HG03521 (cell line): Measurements from ENCODE around the gene HAPSTR1.

Experiments used
- ATAC-seq: cut with Tn5 transposase; IDR thresholded peaks from one replicate; pipeline ENCODE4 v1.9.1; 2021; ENCODE audit warnings: mild to moderate bottlenecking, moderate library complexity; ENCODE audit not compliant: unreplicated experiment

The HAPSTR1 gene

DNA sequence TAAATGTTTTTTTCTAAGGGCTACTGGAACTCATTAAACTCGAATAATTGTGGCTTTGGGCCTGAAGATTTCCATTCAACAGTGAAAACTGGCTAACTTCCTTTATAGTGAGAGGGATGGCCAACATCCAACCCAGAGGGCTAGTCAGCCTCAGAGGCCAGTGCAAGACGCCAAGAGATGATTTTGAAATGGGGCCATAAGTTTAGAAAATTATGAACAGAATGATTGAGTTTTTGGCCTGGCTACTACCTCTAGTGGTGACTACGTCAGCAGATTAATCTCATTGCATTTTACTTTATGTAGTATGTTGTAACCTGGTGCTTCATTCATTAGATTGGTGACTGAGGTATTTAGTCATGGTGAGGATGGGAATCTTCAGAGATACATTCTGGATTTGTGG, 28.4 kb downstream of the HAPSTR1 start:
- ATAC-seq = no peak

DNA sequence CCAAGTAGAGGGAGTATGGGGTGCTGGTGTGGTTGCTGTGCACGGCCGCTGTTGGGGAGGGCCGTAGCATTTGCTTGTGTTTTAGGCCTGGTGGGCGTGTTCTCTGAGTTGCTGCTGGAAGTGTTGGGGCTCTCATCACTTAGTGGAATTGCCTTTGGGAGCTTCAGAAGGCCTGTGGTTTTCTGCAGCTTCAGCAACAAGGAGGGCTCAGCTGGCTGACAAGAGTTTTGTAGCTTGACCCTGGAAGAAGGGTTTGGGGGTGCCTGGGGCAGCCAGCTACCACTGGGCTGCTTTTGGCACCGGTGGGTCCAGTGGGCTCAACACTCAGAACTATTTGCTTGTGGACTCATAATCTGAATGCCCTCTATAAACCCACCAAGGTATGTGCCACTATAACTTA, 30.9 kb downstream of the HAPSTR1 start:
- ATAC-seq = no peak

DNA sequence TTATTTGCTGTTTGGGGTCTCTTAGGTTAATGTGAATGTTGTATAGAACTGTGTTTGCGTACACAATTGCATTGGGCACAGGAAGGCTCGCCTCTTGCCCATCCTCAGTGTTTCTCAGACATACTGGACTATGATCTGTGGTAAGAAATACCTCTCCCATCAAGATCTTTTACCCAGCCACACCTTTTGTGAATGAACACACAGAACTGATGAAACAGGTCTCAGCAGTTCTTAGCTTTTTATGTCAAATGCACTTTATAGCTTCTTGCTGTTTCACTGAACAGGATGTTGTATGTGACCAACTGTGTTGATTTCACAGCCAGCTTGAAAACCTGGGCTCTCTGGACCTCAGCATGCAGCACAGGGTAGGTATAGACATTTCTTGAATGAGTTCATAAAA, 31.5 kb downstream of the HAPSTR1 start:
- no peak for ATAC-seq

DNA sequence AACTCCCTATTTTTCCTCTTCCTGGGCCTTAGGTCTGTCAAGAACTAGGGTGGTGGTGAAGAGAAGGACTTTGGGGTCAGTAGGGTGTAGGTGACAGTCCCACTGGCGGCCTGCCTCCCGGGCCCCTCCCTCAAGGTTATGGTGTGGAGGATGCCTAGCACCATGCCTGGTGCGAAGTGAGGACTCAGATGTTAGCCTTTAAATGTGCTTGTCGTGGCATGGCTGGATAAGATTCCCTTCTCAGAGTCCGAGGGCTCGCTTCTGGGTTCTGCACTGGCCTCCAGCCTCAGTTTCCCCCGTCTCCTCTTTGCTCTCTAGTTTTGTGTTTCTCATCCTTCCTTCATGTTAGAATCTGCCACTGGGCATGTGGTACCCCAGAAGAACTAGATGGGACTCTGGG, 32.0 kb downstream of the HAPSTR1 start:
- no peak for ATAC-seq

DNA sequence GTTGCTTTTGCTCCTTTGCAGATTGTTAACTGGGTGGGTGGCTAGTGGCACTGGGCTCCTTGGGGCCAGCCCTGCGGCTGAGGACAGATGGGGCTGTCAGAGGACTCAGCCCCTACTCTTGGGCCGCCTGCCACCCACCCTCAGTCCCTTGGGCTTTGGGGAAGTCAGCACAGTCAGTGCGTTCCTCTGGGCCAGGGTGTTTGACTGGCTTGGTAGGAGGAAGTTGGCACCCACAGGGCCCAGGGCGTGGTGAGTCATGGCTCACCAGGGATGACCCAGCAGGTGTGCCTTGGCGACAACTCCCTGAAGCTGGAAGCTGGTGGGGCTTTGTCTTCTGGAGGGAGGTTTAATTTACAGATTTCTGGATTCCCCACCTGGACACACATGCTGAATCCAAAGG, 32.4 kb downstream of the HAPSTR1 start:
- no peak for ATAC-seq

DNA sequence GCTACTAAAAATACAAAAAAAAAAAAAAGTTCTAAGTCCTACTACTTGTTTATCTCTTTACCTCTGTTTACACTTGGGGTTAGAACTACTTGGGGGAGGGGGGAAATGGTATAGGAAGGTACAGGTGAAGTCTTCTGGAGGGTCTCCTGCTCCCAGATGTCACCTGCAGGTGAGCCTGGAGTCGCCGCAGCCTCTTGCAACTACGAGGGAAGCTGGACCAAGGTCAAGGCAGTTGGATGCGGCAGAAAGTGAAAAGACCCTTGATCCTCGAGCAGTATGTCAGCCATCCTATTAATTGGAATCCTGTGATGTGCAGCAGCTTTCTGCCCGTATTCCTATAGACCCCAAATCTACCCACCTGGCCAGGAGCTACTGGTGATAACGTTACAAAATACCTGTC, 33.0 kb downstream of the HAPSTR1 start:
- no peak for ATAC-seq

DNA sequence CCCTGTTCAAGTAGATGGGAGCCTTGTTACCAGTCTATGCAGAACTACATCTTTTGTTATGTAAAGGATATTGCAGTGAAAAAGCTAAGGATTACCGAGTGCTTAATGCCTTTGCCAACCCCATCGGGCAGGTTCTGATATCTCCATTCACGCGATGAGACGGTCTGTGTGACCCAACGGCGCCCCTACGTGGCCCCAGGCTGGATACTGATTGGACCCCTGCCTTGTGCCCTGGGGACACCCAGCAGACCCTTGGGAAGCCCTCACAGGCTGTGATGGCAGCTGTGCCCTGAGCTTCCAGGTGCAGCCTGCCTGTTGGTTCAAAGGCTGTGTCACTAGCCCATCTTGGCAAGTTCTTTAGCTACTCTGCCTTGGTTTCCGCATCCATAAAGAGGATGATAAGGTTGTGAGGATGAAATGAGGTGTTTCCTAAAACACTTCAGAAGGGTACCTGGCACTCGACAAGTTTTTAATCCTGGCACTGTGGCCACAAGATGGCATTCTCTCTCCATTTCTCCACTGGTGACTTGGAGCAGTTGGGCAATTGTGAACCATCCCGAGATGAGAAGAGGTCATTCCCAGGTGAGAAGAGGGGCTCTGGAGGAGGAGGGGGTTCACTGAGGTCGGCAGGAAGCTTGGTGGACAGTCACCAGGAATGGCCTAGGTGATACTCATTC, 33.6 kb downstream of the HAPSTR1 start:
- no peak for ATAC-seq

DNA sequence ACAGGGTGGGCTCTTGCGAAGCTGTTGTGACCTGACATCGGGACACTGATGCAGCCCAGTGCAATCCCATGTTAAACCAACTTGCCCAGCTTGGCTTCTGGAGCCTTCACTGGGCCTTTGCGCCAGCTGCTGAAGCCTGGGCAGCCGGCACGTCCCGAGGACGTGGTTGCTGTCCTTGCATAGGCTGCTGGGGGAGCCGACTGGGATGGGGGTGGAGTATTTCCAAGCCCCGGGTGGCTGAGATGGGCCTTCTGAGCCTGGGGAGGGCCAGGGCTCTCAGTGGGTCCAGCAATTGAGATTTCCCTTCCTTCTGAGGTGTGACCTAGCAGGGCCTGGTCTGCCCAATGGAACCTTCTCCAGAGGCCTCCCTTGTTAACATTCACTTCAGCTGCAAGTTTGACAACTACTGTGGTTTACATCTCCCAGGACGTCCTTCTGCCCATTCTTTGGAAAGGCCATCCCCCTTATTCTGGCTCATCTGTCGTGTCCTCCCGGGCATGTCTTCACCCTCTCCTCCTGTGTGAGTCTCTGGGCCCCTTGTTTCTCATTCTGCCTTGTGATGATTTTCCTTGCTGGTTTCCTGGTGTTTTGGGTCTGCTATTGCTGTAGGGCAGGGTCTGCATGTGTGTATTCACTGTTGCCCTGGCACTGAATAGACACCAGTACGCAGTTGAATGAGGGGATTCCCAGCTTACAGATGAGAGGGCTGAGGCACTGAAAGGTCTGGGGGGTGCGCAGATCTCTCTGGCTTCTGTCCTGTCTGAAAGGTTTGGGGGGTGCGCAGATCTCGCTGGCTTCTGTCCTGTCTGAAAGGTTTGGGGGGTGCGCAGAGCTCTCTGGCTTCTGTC, 34.4 kb downstream of the HAPSTR1 start:
- ATAC-seq = no peak

DNA sequence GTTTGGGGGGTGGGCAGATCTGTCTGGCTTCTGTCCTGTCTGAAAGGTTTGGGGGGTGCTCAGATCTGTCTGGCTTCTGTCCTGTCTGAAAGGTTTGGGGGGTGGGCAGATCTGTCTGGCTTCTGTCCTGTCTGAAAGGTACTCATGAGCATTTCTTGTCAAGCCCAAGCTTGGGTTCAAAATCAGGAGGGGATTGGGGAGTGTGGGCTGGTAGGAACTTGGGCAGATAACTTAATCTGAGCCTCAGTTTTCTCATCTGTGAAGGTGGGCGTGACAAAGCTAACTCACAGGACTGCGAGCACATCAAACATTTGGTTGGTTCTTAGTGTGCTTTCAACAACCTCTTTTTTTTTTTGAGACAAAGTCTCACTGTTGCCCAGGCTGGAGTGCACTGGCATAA, 35.2 kb downstream of the HAPSTR1 start:
- ATAC-seq = no peak

DNA sequence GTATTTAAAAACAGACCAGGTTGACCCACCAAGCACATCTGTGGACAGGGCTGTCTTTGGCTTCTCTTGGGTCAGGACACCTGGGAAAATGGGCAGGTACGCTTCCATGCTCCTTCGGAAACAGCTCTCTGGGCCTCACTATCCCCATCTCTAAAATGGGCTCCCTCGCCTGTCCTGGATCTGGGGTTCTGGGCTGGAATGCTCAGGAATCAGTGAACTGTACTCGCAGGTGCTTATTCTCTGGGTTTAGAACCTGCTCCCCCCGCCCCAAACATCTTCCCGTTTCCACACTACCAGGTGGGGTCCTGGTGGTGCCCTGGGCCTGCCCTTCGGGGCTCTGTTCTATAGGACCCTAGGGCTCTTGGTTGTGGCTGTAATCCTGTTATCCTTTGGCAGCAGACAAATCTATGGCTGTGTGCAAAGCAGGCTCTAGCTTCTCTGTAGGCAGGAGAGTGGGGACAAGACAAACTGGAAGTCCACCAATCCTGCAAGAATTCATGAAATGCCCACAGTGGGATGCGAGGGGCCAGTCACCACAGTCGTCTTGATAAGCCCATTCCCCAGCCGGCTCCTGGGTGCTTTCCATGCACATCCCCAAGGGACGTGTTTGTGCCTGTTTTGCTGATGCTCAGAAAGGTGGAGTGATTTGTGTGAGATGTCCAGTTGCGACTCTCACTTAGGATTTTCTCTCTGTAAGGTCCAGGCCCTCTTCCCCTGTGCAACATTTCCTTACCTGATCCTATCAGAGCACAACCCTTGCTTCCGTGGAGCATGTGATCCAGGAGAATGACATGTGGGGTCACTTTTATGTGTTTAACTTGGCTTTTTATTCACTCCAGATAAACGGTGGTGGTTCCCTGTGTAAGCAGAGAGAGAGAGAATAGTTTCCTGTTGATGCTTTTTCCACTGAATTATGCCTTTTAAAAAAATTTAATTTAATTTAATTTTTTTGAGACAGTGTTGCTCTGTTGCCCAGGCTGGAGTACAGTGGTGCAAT, 37.2 kb downstream of the HAPSTR1 start:
- ATAC-seq = no peak

DNA sequence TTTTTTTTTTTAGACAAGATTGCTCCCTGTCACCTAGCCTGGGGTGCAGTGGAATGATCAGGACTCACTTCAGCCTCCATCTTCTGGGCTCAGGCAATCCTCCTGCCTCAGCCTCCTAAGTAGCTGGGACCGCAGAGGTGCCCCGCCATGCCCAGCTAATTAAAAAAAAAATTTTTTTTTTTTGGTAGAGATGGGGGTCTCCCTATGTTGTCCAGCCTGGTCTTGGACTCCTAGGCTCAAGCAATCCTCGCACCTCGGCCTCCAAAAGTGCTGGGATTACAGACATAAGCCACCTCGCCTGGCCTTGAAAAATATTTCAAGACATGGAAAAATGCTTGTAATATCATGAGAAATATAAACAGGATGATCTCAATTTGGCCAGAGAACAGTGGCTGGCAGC, 42.9 kb downstream of the HAPSTR1 start:
- ATAC-seq = no peak

DNA sequence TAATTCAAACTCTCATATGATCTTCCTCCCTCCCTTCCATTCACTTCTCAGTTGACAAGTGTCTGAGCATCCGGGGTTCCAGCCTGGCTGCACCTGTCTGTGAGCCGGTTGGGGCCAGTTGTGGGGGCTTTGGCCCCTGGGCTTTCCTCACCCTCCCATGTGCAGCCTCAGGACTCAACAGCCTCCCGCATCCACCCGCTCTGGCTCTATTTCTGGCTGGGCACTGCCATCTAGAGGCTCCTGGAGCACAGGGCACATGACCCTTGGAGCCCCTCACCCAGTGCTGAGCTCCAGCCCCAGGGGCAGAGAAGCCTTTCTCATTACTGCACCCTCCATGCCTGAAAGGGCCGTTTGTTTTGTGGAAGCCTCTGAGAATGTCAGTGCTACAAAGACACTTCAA, 43.3 kb downstream of the HAPSTR1 start:
- peak; percentile 35 for ATAC-seq

DNA sequence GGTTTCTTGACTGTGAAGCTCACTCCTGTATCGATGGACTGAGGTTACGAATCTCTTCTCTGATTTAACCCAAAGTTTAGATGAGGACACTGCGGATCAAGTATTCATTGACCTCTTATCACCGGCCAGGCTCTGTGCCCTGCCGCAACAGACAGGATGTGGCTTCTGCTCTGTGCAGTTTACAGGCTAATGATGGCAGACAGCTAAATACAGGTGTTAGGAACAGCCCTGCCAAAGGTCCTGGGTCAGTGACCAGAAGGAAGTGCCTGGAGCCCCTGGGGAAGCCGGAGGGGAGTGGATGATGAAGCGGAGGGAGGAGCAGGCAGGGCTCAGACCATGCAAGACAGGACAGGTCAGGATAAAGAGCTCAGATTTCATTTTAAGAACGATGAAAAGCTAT, 44.4 kb downstream of the HAPSTR1 start:
- peak; percentile 52 for ATAC-seq

DNA sequence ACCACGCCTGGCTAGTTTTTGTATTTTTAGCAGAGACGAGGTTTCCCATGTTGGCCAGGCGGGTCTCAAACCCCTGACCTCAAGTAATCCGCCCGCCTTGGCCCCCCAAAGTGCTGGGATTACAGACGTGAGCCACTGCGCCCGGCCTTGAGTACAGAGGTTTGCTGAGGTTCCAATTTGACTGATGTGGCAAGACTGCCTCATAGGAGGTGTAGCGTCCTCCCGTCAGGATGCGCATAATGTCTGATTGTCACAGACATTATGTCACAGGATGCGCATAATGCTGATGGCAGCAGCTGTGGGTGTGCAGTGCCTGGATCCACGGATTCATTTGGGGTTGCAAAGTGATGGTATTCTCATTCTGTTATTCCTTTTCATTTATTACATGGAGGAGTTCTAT, 45.2 kb downstream of the HAPSTR1 start:
- no peak for ATAC-seq

DNA sequence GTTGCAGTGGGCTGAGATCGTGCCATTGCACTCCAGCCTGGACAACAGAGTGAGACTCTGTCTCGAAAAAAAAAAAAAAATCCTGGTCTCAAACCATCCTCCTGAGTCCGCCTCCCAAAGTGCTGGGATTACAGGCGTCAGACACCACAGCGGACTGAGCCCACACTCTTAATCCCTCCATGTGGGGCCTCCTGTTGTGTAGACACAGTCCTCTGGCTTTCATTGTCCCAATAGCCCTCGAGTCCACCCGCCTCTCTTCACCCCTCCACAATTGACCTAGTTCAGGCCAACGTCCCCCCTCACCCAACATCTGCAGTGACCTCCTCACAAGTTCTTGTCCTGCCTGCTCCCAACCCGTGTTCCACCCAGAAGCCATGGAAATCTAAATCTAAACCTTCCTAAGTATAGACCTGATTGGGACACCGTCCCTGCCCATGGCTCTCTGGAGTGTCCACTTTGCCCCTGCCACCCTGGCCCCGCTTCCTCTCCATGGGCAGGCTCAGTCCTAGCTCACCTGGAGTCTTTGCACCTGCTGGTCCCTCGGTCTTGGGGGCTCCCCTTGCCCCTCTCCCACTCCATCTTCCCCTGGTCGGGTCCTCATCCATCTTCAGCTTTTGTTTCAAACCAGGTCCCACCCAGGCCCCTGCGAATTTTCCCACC, 46.7 kb downstream of the HAPSTR1 start:
- ATAC-seq = no peak

DNA sequence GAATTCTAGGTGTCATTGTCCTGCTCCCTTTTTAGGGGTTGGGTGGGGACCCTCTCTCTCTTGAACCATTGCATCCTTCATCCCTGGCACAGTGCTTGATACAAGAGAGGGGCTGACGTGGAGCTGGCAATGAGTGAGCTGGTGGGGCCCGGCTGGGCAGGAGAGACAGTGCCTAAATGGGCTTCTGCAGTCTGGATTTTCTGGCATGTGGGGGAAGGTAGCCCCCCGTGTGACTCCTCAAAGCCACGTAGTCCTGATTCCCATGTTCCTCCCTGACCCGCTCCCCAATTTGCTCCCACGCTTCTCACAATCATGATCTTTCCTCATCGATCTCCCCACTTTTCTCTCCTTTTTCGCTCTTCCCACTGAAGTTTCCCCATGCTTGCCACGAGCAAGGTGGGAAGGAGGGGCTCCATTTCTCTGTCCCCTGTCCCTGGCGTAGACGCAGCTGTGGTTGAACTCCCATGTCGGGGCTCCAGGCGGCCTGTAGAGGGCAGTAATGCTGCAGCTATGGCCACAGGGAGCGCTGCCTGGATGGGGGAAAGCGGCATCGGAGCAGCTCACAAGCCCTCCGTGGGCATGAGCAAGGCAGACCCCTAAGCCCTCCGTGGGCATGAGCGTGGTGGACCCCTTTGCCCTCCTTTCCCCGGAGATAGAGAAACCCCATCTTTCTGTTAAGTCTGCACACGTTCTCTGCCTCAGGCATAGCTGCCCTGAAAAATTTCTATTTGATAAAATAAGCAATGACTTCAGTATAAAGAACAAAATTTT, 47.5 kb downstream of the HAPSTR1 start:
- ATAC-seq = peak; percentile 38

DNA sequence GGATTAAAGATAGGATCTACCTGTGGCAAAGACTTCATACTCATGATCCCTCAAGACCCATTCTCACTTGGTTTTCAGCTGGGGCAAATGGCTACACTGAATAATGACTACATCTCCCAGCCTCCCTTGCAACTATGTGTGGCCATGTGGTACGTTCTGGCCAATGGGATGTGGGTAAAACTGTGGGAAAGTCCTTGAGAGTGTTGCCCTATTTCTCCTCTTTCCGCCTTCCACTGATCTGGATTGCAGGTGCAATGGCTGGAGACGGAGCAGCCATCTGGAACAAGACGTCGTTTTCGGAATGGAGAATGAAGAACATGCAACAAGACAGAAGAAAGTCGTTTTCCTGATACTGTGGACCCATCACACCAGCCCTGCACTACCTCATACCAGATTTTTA, 48.5 kb downstream of the HAPSTR1 start:
- no peak for ATAC-seq
